HL-60 (cell line): Measurements from ENCODE around the gene KRT82.

Source experiments
- DNase-seq, 2 experiments: peaks; one replicate each; pipeline ENCODE4 v3.0.0-alpha.2; 2010 to 2020; ENCODE audit warnings: low read depth in 1 of 2, low spot score in 1 of 2
- H3K27ac ChIP-seq: fragments of 250-450 bp; sonication (Bioruptor Pico); replicated peaks from 2 replicates; pipeline ENCODE4 v1.5.1; 2020; ENCODE audit warnings: mild to moderate bottlenecking, moderate library complexity
- H3K27me3 ChIP-seq: fragments of 250-450 bp; sonication (Bioruptor Pico); 2 replicates; pipeline ENCODE4 v1.5.1; 2021; ENCODE audit warnings: mild to moderate bottlenecking, moderate library complexity; ENCODE audit not compliant: insufficient read depth, poor library complexity, severe bottlenecking
- H3K4me3 ChIP-seq: replicated peaks from 2 replicates; pipeline ENCODE4 v1.5.1; 2011; ENCODE audit warnings: mild to moderate bottlenecking, control low read depth, low read length; ENCODE audit not compliant: insufficient read depth
- CTCF ChIP-seq: IDR thresholded peaks from one replicate; pipeline ENCODE4 v1.5.1; 2011; ENCODE audit warnings: low read length, control low read depth, inconsistent platforms; ENCODE audit not compliant: insufficient read depth
- GABPA ChIP-seq: IDR thresholded peaks from 2 replicates; pipeline ENCODE4 v1.6.1; 2012; ENCODE audit warnings: low read depth
- POLR2AphosphoS5 ChIP-seq: IDR thresholded peaks from 2 replicates; pipeline ENCODE4 v1.6.1; 2012; ENCODE audit warnings: low read depth
- REST ChIP-seq: IDR thresholded peaks from 2 replicates; pipeline ENCODE4 v1.6.1; 2012; ENCODE audit warnings: low read depth; ENCODE audit not compliant: insufficient replicate concordance
- SPI1 ChIP-seq: IDR thresholded peaks from 2 replicates; pipeline ENCODE4 v1.6.1; 2012; ENCODE audit warnings: low read depth, mild to moderate bottlenecking, borderline replicate concordance

KRT82 gene

GRCh38 chr12:52402377-52402776, 3.8 kb downstream of the KRT82 start:
- H3K4me3 ChIP-seq, result no peak overlapping the region
- DNase-seq, result no peak
- no peak for TF ChIP-seq POLR2AphosphoS5
- TF ChIP-seq SPI1, result no peak
- TF ChIP-seq GABPA, result no peak
- TF ChIP-seq CTCF, result no peak
- no peak for TF ChIP-seq REST
- H3K27me3 ChIP-seq, result no peaks in the 10 kb centered on the region
- no peak overlapping the region for H3K27ac ChIP-seq

GRCh38 chr12:52401926-52402325, 4.2 kb downstream of the KRT82 start:
- Histone ChIP-seq H3K27ac (no peak overlapping the region), H3K4me3 (no peak overlapping the region), H3K27me3 (no peaks in the 10 kb centered on the region)
- TF ChIP-seq REST, result no peak
- TF ChIP-seq GABPA, result no peak
- no peak for TF ChIP-seq POLR2AphosphoS5
- no peak for TF ChIP-seq SPI1
- TF ChIP-seq CTCF, result no peak
- no peak for DNase-seq

- no peak for DNase-seq
- Histone ChIP-seq H3K27ac (no peak overlapping the region), H3K4me3 (no peak overlapping the region), H3K27me3 (no peaks in the 10 kb centered on the region)
- TF ChIP-seq GABPA (no peak), SPI1 (no peak), CTCF (no peak), REST (no peak), POLR2AphosphoS5 (no peak)
Measured at GRCh38 chr12:52401526-52401925, 4.6 kb downstream of the KRT82 start.
